ENCODE data around the gene SRF.

- TF ChIP-seq CTCF (conservative IDR thresholded peaks at IDR 0.05; ENCODE audit: low read depth, low read length) (no peak), EZH2 (IDR thresholded peaks at IDR 0.05; ENCODE audit: low read length, unreplicated experiment) (no peak)
These were observed 40.6 kb upstream of the SRF start for GRCh38 chr6:43130429-43130828.

Measured in PC-3 (cell line).